Measurements from ENCODE around the gene ACBD4. TPM values are rescaled to one million over a fixed set of nuclear protein-coding genes. Genes with fewer than 3 reads are reported as not detected.

ACBD4 gene
- total and polyA plus RNA-seq, 2 donors (not counting 3 experiments of a cell fraction or from before 2014, with no cell fraction given) = 4.5 to 7.5 TPM

DNA sequence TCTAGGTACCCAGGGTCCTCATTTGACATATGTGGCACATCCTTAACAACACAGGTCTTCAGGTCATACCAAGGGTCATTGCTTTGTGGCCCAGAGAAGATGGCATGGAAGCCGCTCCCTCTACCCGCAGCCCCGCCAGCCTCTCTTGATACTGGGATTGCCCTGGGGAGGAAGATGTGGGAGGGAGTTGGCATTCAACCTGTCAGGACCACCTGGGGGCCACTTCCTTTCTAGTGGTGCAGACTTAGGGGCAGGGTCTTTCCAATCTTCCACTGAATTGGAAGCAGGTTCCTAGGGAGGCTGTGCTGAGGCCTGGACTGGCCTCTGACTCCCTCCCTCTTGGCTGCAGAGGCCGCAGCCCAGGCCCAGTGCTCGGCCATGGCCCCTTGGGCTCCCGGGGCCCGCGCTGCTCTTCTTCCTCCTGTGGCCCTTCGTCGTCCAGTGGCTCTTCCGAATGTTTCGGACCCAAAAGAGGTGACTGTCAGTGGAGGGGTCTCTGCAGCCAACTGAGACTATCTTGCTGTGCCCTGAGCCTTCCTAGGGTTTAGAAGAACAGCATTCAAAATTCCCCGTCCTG is 7.7 kb downstream of the ACBD4 start:
- no peaks in the 10 kb centered on the region for H3K9me1 ChIP-seq (replicated peaks; ENCODE audit: control insufficient read depth, extremely low read depth, insufficient read depth, low read length)
- no peak overlapping the region for H3K4me2 ChIP-seq (ENCODE audit: insufficient read depth, low read length)
- no peaks in the 10 kb centered on the region for H3K9me3 ChIP-seq (replicated peaks; ENCODE audit: control insufficient read depth, insufficient read depth, low read length)
- H3K36me3 ChIP-seq (ENCODE audit: control insufficient read depth in 2 of 2, extremely low read depth in 1 of 2, insufficient read depth in 2 of 2, low read length in 2 of 2) = no peaks in the 10 kb centered on the region
- intact Hi-C loops (cut with micrococcal nuclease) (loop anchor here (10.0 kb wide), 1 partner anchor 232 kb away; no protein-coding TSS in a partner anchor), dilution Hi-C loops (cut with MboI; ENCODE audit: extremely low pct_ligation_motif_present, low sequenced_read_pairs) (no loop called here)
- peaks cover 6% of the 10 kb centered on the region for H3K4me1 ChIP-seq (ENCODE audit: control insufficient read depth, extremely low read depth, insufficient read depth, low read length)
- no peak for FAIRE-seq
- no peak for DNase-seq (ENCODE audit: low read depth, low spot score)
- H3K79me2 ChIP-seq (ENCODE audit: control insufficient read depth, insufficient read depth, low read length) = no peaks in the 10 kb centered on the region
- H3K27me3 ChIP-seq (ENCODE audit: control insufficient read depth in 2 of 2, insufficient read depth in 2 of 2, low read length in 2 of 2) = no peaks in the 10 kb centered on the region
- no TSS peak for BruUV-seq (replicated peaks)
- H3K4me3 ChIP-seq (replicated peaks in 1 of 3; ENCODE audit: insufficient read depth in 1 of 3, low read depth in 1 of 3, low read length in 3 of 3) = no peak overlapping the region
- CTCF ChIA-PET = interaction anchor here (2.5 to 10.4 kb wide), 2 partner anchors 7 to 55 kb away, joined by 9 to 393 read pairs; partner anchors contain the start of gene ACBD4
- H3K27ac ChIP-seq (ENCODE audit: insufficient read depth, low read depth, low read length) = no peak overlapping the region
- H2AFZ ChIP-seq (ENCODE audit: low read depth, low read length) = no peak overlapping the region
- POLR2A ChIA-PET = no interaction called here
- no peak overlapping the region for H3K9ac ChIP-seq (replicated peaks; ENCODE audit: extremely low read depth, insufficient read depth, low read length)
- no peaks in the 10 kb centered on the region for H4K20me1 ChIP-seq (replicated peaks; ENCODE audit: control insufficient read depth, extremely low read depth, insufficient read depth, low read length)
- TF ChIP-seq CTCF (IDR thresholded peaks at IDR 0.05; ENCODE audit: extremely low read depth in 1 of 2, insufficient read depth in 1 of 2, low read depth in 1 of 2, low read length in 2 of 2) (no peak), EZH2 (IDR thresholded peaks at IDR 0.05; ENCODE audit: borderline replicate concordance, low read depth, low read length, severe bottlenecking) (no peak), MYC (IDR thresholded peaks at IDR 0.05; ENCODE audit: low read depth, low read length) (no peak), POLR2A (IDR thresholded peaks at IDR 0.05; ENCODE audit: low read depth, low read length) (no peak), FOS (IDR thresholded peaks at IDR 0.05; ENCODE audit: borderline replicate concordance, insufficient read depth, low read length) (no peak), MAX (IDR thresholded peaks at IDR 0.05; ENCODE audit: insufficient read depth, insufficient read length) (no peak), POLR2AphosphoS5 (IDR thresholded peaks at IDR 0.05; ENCODE audit: insufficient read depth, low read depth, low read length) (no peak), GATA2 (IDR thresholded peaks at IDR 0.05; ENCODE audit: insufficient read depth, insufficient read length, low read depth, low read length) (no peak)
